Spleen (tissue), 11 donors: Measurements from ENCODE around the gene PGBD5. TPM values are rescaled to one million over a fixed set of nuclear protein-coding genes. Genes with fewer than 3 reads are reported as not detected.

Experiments used
- DNase-seq: peaks from one replicate; pipeline ENCODE4 v3.0.0-alpha.2; 2020
- H3K27ac ChIP-seq, 8 donors: fragments of 200-600 bp; sonication (generic) in 7 of 8; 1 replicate in 4 of 8; 2 replicates in 4 of 8; pipeline versions ENCODE4 v1.5.0 to v1.8.0; 2016 to 2021; ENCODE audit warnings: inconsistent platforms in 4 of 8, mild to moderate bottlenecking in 4 of 8, moderate library complexity in 1 of 8
- H3K27me3 ChIP-seq, 7 donors: fragments of 200-600 bp; sonication (generic) in 6 of 7; replicated peaks in 1 of 7; 1 replicate in 4 of 7; 2 replicates in 3 of 7; pipeline versions ENCODE4 v1.5.0 to v1.8.0; 2016 to 2021; ENCODE audit warnings: inconsistent platforms in 3 of 7, mild to moderate bottlenecking in 1 of 7
- H3K36me3 ChIP-seq, 6 donors: fragments of 200-600 bp; sonication (generic) in 5 of 6; 1 replicate in 4 of 6; 2 replicates in 2 of 6; pipeline versions ENCODE4 v1.5.0 to v1.8.0; 2016 to 2021; ENCODE audit warnings: inconsistent platforms in 2 of 6
- H3K4me1 ChIP-seq, 6 donors: fragments of 200-600 bp; sonication (generic) in 5 of 6; 1 replicate in 3 of 6; 2 replicates in 3 of 6; pipeline versions ENCODE4 v1.5.0 to v1.8.0; 2016 to 2021; ENCODE audit warnings: inconsistent platforms in 3 of 6
- H3K4me3 ChIP-seq, 8 donors: fragments of 200-600 bp; sonication (generic) in 7 of 8; 1 replicate in 4 of 8; 2 replicates in 4 of 8; pipeline versions ENCODE4 v1.5.0 to v1.8.0; 2016 to 2021; ENCODE audit warnings: inconsistent platforms in 4 of 8, mild to moderate bottlenecking in 4 of 8, moderate library complexity in 2 of 8
- H3K9me3 ChIP-seq, 8 donors: fragments of 200-600 bp; sonication (generic) in 7 of 8; 1 replicate in 4 of 8; 2 replicates in 4 of 8; pipeline versions ENCODE4 v1.5.0 to v1.8.0; 2016 to 2021; ENCODE audit warnings: inconsistent platforms in 4 of 8
- CTCF ChIP-seq, 11 experiments: fragments of 200-600 bp in 7 of 11; fragments of 450-650 bp in 4 of 11; sonication (generic) in 4 of 11; IDR thresholded peaks in 8 of 11; conservative IDR thresholded peaks in 3 of 11; 1 replicate in 7 of 11; 2 replicates in 4 of 11; pipeline versions ENCODE4 v1.4.0 to v1.8.0; 2016 to 2021; ENCODE audit warnings: antibody characterized with exemption in 11 of 11, inconsistent platforms in 4 of 11, mild to moderate bottlenecking in 1 of 11
- POLR2A ChIP-seq, 3 donors: fragments of 450-650 bp; IDR thresholded peaks; one replicate each; pipeline ENCODE4 v1.5.1; 2017; ENCODE audit warnings: antibody characterized with exemption in 3 of 3, mild to moderate bottlenecking in 1 of 3
- POLR2AphosphoS5 ChIP-seq, 3 donors: sonication (generic); formaldehyde crosslinking; IDR thresholded peaks; one replicate each; pipeline ENCODE4 v1.5.1; 2017; ENCODE audit warnings: antibody characterized with exemption in 3 of 3
- WGBS, 5 donors: extraction: QIAGEN DNeasy Blood & Tissue Kit in 3 of 5; methylation state at CpG; one replicate each; pipeline versions ENCODE4 v1.1.5 to v1.1.7; 2013 to 2018; 5-methylcytosine and 5-hydroxymethylcytosine counted together
- intact Hi-C: fragments of 100-400 bp; cut with DNase I; formaldehyde crosslinking; loops from one replicate; pipeline ENCODE4 v1.15.0; 2023; ENCODE audit warnings: low total_unique reads
- polyA plus RNA-seq, 3 donors: library from polyadenylated mRNA; stranded (reverse); fragments of 200-250 nt; gene quantifications; one replicate each; pipeline ENCODE4 v1.2.1, GENCODE V29; 2013
- total RNA-seq, 7 donors: library from RNA; depleted of rRNA in 3 of 7; stranded (reverse); fragments of >200 nt in 3 of 7; fragmentation: NEBNext Ultra II Directional in 4 of 7; extraction: Animal tissue kit (Norgen Biotek cat#: 25700) in 4 of 7; gene quantifications; one replicate each; pipeline versions ENCODE4 v1.1.0 to v1.2.1, GENCODE V29; 2016 to 2021
- donor health status: healthy with polysubstance abuse.
- donor health status: DM: no; HTN: no; CAD: no; lungs with moderate emphysema.
- donor health status: DM: no; HTN: no; CAD: no.
- donor health status: Bipolar disorder and iron deficiency.
- donor health status: healthy.
- donor health status: DM: no; HTN: no; CAD: no.
- donor health status: DM: yes; HTN: yes; CAD: no.

The PGBD5 gene
- total and polyA plus RNA-seq, 10 donors, result 0.07 to 6.7 (median 3.0) TPM

GRCh38 chr1:230328342-230329015 lies 97.7 kb downstream of the PGBD5 start:
- peaks cover 0 to 13% (median 0%) of the 10 kb centered on the region in 7 donors for H3K27me3 ChIP-seq
- TF ChIP-seq POLR2AphosphoS5 (IDR thresholded peaks at IDR 0.05) (no peak), POLR2A (IDR thresholded peaks at IDR 0.05) (no peak), CTCF (IDR thresholded peaks at IDR 0.05 in 8 of 11, conservative IDR thresholded peaks at IDR 0.05 in 3 of 11) (no peak)
- H3K27ac ChIP-seq, result no peak overlapping the region
- 73 to 89% (median 84%) methylated on average over 7 of the region's 7 CpGs for WGBS, 5 donors
- no peak for DNase-seq
- intact Hi-C loops, result no loop called here
- peaks cover 0 to 11% (median 0%) of the 10 kb centered on the region in 6 donors for H3K4me1 ChIP-seq
- H3K36me3 ChIP-seq, result no peaks in the 10 kb centered on the region
- H3K9me3 ChIP-seq, result no peaks in the 10 kb centered on the region
- H3K4me3 ChIP-seq, result no peak overlapping the region

GRCh38 chr1:230327892-230328284 lies 98.2 kb downstream of the PGBD5 start:
- DNase-seq, result peak; percentile 58
- Histone ChIP-seq H3K27ac (no peak overlapping the region), H3K9me3 (no peaks in the 10 kb centered on the region), H3K27me3 (peaks cover 0 to 8% (median 0%) of the 10 kb centered on the region in 7 donors), H3K4me1 (peaks cover 0 to 11% (median 0%) of the 10 kb centered on the region in 6 donors), H3K36me3 (no peaks in the 10 kb centered on the region), H3K4me3 (no peak overlapping the region)
- no peak for TF ChIP-seq POLR2A (IDR thresholded peaks at IDR 0.05)
- WGBS, 5 donors, result 74 to 92% (median 77%) methylated on average over 9 of the region's 9 CpGs
- intact Hi-C loops, result no loop called here

- intact Hi-C loops, result no loop called here
- no peak for TF ChIP-seq POLR2A (IDR thresholded peaks at IDR 0.05)
- TF ChIP-seq POLR2AphosphoS5 (IDR thresholded peaks at IDR 0.05), result peak; percentile 23 to 40 (median 28)
- TF ChIP-seq CTCF (IDR thresholded peaks at IDR 0.05 in 8 of 11, conservative IDR thresholded peaks at IDR 0.05 in 3 of 11), result no peak
- Histone ChIP-seq H3K36me3 (no peaks in the 10 kb centered on the region), H3K4me3 (no peak overlapping the region), H3K4me1 (peaks cover 0 to 11% (median 0%) of the 10 kb centered on the region in 6 donors), H3K9me3 (no peaks in the 10 kb centered on the region), H3K27me3 (peaks cover 0 to 2% (median 0%) of the 10 kb centered on the region in 7 donors), H3K27ac (no peak overlapping the region)
- DNase-seq, result peak; percentile 62
- 65 to 83% (median 76%) methylated on average over 27 to 31 of the region's 31 CpGs for WGBS, 5 donors
Measured at GRCh38 chr1:230326971-230327891, 98.9 kb downstream of the PGBD5 start.

- WGBS, 5 donors, result 86 to 91% (median 89%) methylated on average over 9 of the region's 9 CpGs
- Histone ChIP-seq H3K27ac (no peak overlapping the region), H3K27me3 (no peaks in the 10 kb centered on the region), H3K4me3 (no peak overlapping the region), H3K4me1 (peaks cover 0 to 11% (median 0%) of the 10 kb centered on the region in 6 donors), H3K36me3 (no peaks in the 10 kb centered on the region), H3K9me3 (no peaks in the 10 kb centered on the region)
- TF ChIP-seq POLR2AphosphoS5 (IDR thresholded peaks at IDR 0.05) (no peak), POLR2A (IDR thresholded peaks at IDR 0.05) (no peak), CTCF (IDR thresholded peaks at IDR 0.05 in 8 of 11, conservative IDR thresholded peaks at IDR 0.05 in 3 of 11) (no peak)
- DNase-seq, result peak; percentile 48
- intact Hi-C loops, result no loop called here
Measured at GRCh38 chr1:230323686-230324085, 102.4 kb downstream of the PGBD5 start.
